A673 (cell line): ENCODE measurements around the gene ARAP3. TPM values are rescaled to one million over a fixed set of nuclear protein-coding genes. Genes with fewer than 3 reads are reported as not detected.

Experiments
- BruUV-seq: library from RNA; stranded (reverse); fragments of 400-500 nt; replicated peaks from 2 replicates; lab custom pipeline; 2021; lab: Mats Ljungman, UMichigan
- CTCF ChIA-PET: fragments of 300-600 bp; sonication (Branson Sonifier 250); formaldehyde crosslinking; loops from one replicate; lab custom pipeline; 2022; ENCODE audit warnings: antibody characterized with exemption; lab: Charles Lee
- POLR2A ChIA-PET: fragments of 300-600 bp; sonication (Branson Sonifier 250); formaldehyde crosslinking; loops from one replicate; lab custom pipeline; 2022; ENCODE audit warnings: antibody characterized with exemption; ENCODE audit not compliant: low non-redundant PET; lab: Charles Lee
- DNase-seq: peaks from one replicate; pipeline ENCODE4 v3.0.0-alpha.2; 2015; ENCODE audit warnings: low spot score
- H3K27ac ChIP-seq: fragments of 200-600 bp; sonication (generic); 2 replicates; pipeline ENCODE4 v1.5.1; 2016; ENCODE audit warnings: mixed run types, low read depth, mild to moderate bottlenecking, mixed read lengths, antibody characterized with exemption, low read length; ENCODE audit not compliant: poor library complexity, severe bottlenecking
- H3K27me3 ChIP-seq: fragments of 200-600 bp; sonication (generic); replicated peaks from 2 replicates; pipeline ENCODE4 v1.6.1; 2017; ENCODE audit warnings: mixed run types, low read depth, mild to moderate bottlenecking, mixed read lengths, antibody characterized with exemption, low read length; ENCODE audit not compliant: insufficient read depth, poor library complexity
- H3K36me3 ChIP-seq: fragments of 200-600 bp; sonication (generic); 2 replicates; pipeline ENCODE4 v1.6.1; 2016; ENCODE audit warnings: mixed run types, mild to moderate bottlenecking, mixed read lengths, antibody characterized with exemption, low read length; ENCODE audit not compliant: insufficient read depth, poor library complexity, severe bottlenecking
- H3K4me1 ChIP-seq: fragments of 200-600 bp; sonication (generic); 2 replicates; pipeline ENCODE4 v1.6.1; 2017; ENCODE audit warnings: mixed run types, mild to moderate bottlenecking, mixed read lengths, antibody characterized with exemption, low read length; ENCODE audit not compliant: insufficient read depth, poor library complexity, severe bottlenecking
- H3K4me3 ChIP-seq: fragments of 200-600 bp; sonication (generic); 2 replicates; pipeline ENCODE4 v1.5.1; 2016; ENCODE audit warnings: low read depth, mixed run types, mild to moderate bottlenecking, mixed read lengths, low read length; ENCODE audit not compliant: poor library complexity, severe bottlenecking
- H3K9me3 ChIP-seq: fragments of 200-600 bp; sonication (generic); 2 replicates; pipeline ENCODE4 v1.6.1; 2016; ENCODE audit warnings: mixed run types, low read depth, mild to moderate bottlenecking, mixed read lengths, antibody characterized with exemption, low read length; ENCODE audit not compliant: poor library complexity, severe bottlenecking
- CTCF ChIP-seq: fragments of 300-800, 200-600 bp; sonication (generic); conservative IDR thresholded peaks from 2 replicates; pipeline ENCODE4 v1.5.1; 2017; ENCODE audit warnings: low read depth, mild to moderate bottlenecking, antibody characterized with exemption, low read length, moderate library complexity, mixed read lengths
- EZH2 ChIP-seq: fragments of 200-600 bp; sonication (generic); IDR thresholded peaks from 2 replicates; pipeline ENCODE4 v1.6.1; 2017; ENCODE audit warnings: borderline replicate concordance, low read depth, mild to moderate bottlenecking, mixed read lengths, antibody characterized with exemption, low read length; ENCODE audit not compliant: poor library complexity, severe bottlenecking
- intact Hi-C: fragments of 100-400 bp; cut with micrococcal nuclease; formaldehyde crosslinking; loops from one replicate; pipeline ENCODE4 v1.10.0; 2022; ENCODE audit not compliant: unreplicated experiment
- total RNA-seq: library from RNA; stranded (reverse); gene quantifications from 2 replicates; pipeline ENCODE4 v1.2.3, GENCODE V29; 2021

ARAP3 gene
- total RNA-seq, 1 experiment from 2014 or later = 4.1 TPM

- CTCF ChIA-PET = no interaction called here
- POLR2A ChIA-PET = no interaction called here
- Histone ChIP-seq H3K9me3 (no peaks in the 10 kb centered on the region), H3K27me3 (no peaks in the 10 kb centered on the region), H3K36me3 (no peaks in the 10 kb centered on the region), H3K27ac (no peak overlapping the region), H3K4me1 (peaks cover 28% of the 10 kb centered on the region), H3K4me3 (no peak overlapping the region)
- BruUV-seq = no TSS peak
- TF ChIP-seq EZH2 (no peak), CTCF (no peak)
- intact Hi-C loops = no loop called here
- DNase-seq = no peak
Observed at GRCh38 chr5:141609044-141609443, 73.0 kb downstream of the ARAP3 start.

- ChIA-PET CTCF (no interaction called here), POLR2A (interaction anchor here (0.6 kb wide), 1 partner anchor 238 kb away, joined by 4 read pairs; the partner anchor contains the start of gene PCDHGB3)
- H3K27me3 ChIP-seq = no peaks in the 10 kb centered on the region
- no peak overlapping the region for H3K4me3 ChIP-seq
- H3K9me3 ChIP-seq = no peaks in the 10 kb centered on the region
- no TSS peak for BruUV-seq
- no peak for TF ChIP-seq EZH2
- peaks cover 24% of the 10 kb centered on the region for H3K4me1 ChIP-seq
- H3K27ac ChIP-seq = no peak overlapping the region
- DNase-seq = no peak
- intact Hi-C loops = no loop called here
- H3K36me3 ChIP-seq = no peaks in the 10 kb centered on the region
Observed at GRCh38 chr5:141608557-141608956, 73.5 kb downstream of the ARAP3 start.

- CTCF ChIA-PET = no interaction called here
- H3K4me3 ChIP-seq = no peak overlapping the region
- H3K27ac ChIP-seq = no peak overlapping the region
- DNase-seq = no peak
- H3K27me3 ChIP-seq = no peaks in the 10 kb centered on the region
- intact Hi-C loops = no loop called here
- POLR2A ChIA-PET = interaction anchor here (0.6 kb wide), 1 partner anchor 238 kb away, joined by 4 read pairs; the partner anchor contains the start of gene PCDHGB3
- H3K9me3 ChIP-seq = no peaks in the 10 kb centered on the region
- no TSS peak for BruUV-seq
- H3K4me1 ChIP-seq = peaks cover 20% of the 10 kb centered on the region
- H3K36me3 ChIP-seq = no peaks in the 10 kb centered on the region
- TF ChIP-seq EZH2 (no peak), CTCF (no peak)
Observed at GRCh38 chr5:141608046-141608445, 74.0 kb downstream of the ARAP3 start.
